Ovary (tissue), 3 donors: ENCODE data around the gene YIPF2.

Experiments used
- EP300 ChIP-seq: sonication (generic); formaldehyde crosslinking; IDR thresholded peaks from one replicate; pipeline ENCODE4 v1.6.1; 2017; ENCODE audit warnings: antibody characterized with exemption
- POLR2A ChIP-seq: fragments of 450-650 bp; IDR thresholded peaks from one replicate; pipeline ENCODE4 v1.6.1; 2017; ENCODE audit warnings: antibody characterized with exemption, mild to moderate bottlenecking, moderate library complexity
- TF ChIP-seq, protein P1 (sequence below), 3 donors: fragments of 450-650 bp in 2 of 3; fragments of 200-600 bp in 1 of 3; IDR thresholded peaks; one replicate each; pipeline versions ENCODE4 v1.5.1 to v1.8.0; 2016 to 2022; ENCODE audit warnings: antibody characterized with exemption in 3 of 3, mild to moderate bottlenecking in 1 of 3
- donor health status: DM: no; HTN: no; CAD: no.

DNA sequence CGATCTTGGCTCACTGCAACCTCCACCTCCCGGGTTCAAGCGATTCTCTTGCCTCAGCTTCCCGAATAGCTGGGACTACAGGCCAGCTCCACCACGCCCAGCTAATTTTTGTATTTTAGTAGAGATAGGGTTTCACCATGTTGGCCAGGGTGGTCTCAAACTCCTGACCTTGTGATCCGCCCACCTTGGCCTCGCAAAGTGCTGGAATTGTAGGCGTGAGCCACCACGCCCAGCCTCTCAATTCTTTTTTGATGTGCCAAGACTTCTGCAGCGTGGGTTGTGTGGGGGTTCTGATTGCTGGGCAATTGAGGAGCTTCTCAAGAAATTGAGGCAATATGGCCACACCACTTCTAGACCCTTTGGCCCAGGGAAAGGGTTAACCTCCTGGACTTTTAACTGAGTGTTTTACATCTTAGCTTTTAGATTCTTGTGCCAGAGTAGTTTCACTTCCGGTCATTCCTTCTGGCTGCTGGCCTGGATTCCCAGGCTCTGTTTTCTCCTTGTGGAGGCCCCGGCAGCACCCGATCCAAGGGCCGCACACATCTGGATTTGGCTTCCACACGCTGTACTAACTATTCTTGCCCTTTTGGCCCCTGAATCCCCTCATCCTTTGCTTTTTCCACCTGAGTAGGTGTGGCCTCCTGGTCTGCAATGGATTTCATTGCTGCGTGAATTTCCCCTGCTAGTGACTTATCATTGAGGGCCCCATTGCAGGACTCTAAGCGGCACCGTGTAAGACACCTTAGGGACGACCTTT lies 47.1 kb upstream of the YIPF2 start:
- TF ChIP-seq, protein P1, sequence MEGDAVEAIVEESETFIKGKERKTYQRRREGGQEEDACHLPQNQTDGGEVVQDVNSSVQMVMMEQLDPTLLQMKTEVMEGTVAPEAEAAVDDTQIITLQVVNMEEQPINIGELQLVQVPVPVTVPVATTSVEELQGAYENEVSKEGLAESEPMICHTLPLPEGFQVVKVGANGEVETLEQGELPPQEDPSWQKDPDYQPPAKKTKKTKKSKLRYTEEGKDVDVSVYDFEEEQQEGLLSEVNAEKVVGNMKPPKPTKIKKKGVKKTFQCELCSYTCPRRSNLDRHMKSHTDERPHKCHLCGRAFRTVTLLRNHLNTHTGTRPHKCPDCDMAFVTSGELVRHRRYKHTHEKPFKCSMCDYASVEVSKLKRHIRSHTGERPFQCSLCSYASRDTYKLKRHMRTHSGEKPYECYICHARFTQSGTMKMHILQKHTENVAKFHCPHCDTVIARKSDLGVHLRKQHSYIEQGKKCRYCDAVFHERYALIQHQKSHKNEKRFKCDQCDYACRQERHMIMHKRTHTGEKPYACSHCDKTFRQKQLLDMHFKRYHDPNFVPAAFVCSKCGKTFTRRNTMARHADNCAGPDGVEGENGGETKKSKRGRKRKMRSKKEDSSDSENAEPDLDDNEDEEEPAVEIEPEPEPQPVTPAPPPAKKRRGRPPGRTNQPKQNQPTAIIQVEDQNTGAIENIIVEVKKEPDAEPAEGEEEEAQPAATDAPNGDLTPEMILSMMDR (IDR thresholded peaks at IDR 0.05) = no peak
- TF ChIP-seq POLR2A (no peak), EP300 (no peak)
